Loucy (cell line): ENCODE results near the gene MINDY4.

ENCODE experiments used
- EZH2phosphoT487 ChIP-seq: fragments of 200-600 bp; IDR thresholded peaks from 2 replicates; pipeline ENCODE4 v1.6.1; 2018; ENCODE audit warnings: antibody characterized with exemption, mild to moderate bottlenecking, moderate library complexity, borderline replicate concordance
- TF ChIP-seq, protein P1 (sequence below): fragments of 200-600 bp; sonication (generic); conservative IDR thresholded peaks from 2 replicates; pipeline ENCODE4 v1.5.1; 2014; ENCODE audit warnings: mild to moderate bottlenecking, antibody characterized with exemption, low read length

- TF ChIP-seq, protein P1, sequence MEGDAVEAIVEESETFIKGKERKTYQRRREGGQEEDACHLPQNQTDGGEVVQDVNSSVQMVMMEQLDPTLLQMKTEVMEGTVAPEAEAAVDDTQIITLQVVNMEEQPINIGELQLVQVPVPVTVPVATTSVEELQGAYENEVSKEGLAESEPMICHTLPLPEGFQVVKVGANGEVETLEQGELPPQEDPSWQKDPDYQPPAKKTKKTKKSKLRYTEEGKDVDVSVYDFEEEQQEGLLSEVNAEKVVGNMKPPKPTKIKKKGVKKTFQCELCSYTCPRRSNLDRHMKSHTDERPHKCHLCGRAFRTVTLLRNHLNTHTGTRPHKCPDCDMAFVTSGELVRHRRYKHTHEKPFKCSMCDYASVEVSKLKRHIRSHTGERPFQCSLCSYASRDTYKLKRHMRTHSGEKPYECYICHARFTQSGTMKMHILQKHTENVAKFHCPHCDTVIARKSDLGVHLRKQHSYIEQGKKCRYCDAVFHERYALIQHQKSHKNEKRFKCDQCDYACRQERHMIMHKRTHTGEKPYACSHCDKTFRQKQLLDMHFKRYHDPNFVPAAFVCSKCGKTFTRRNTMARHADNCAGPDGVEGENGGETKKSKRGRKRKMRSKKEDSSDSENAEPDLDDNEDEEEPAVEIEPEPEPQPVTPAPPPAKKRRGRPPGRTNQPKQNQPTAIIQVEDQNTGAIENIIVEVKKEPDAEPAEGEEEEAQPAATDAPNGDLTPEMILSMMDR, result no peak; the same call in 1 of the 2 replicates
- no peak for TF ChIP-seq EZH2phosphoT487
Measured at GRCh38 chr7:30908681-30909080, 137.5 kb downstream of the MINDY4 start.
